Measurements from ENCODE around the gene TNIK. TPM values are rescaled to one million over a fixed set of nuclear protein-coding genes. Genes with fewer than 3 reads are reported as not detected.

TNIK gene
- total RNA-seq, 4 donors from 2014 or later: 30.3 to 39.0 (median 36.8) TPM

GRCh38 chr3:171142985-171143384 lies 317.2 kb downstream of the TNIK start:
- no peak overlapping the region for H3K27ac ChIP-seq (replicated peaks in 1 of 4)
- 42% methylated on average over 5 of the region's 5 CpGs for WGBS
- TF ChIP-seq POLR2A (IDR thresholded peaks at IDR 0.05; ENCODE audit: low read depth): no peak
- no peak for TF ChIP-seq CTCF (IDR thresholded peaks at IDR 0.05)
- no peak for TF ChIP-seq EP300 (IDR thresholded peaks at IDR 0.05)
- TF ChIP-seq POLR2AphosphoS5 (IDR thresholded peaks at IDR 0.05): no peak
- no peak for DNase-seq (ENCODE audit: extremely low spot score)
- no peak overlapping the region for H3K4me3 ChIP-seq
- no peaks in the 10 kb centered on the region for H3K27me3 ChIP-seq
- H3K4me1 ChIP-seq: no peaks in the 10 kb centered on the region
- intact Hi-C loops (cut with DNase I): no loop called here
- H3K9me3 ChIP-seq: no peaks in the 10 kb centered on the region
- peaks cover 0 to 20% (median 11%) of the 10 kb centered on the region in 4 donors for H3K36me3 ChIP-seq

- Histone ChIP-seq H3K9me3 (no peaks in the 10 kb centered on the region), H3K36me3 (peaks cover 0 to 35% (median 16%) of the 10 kb centered on the region in 4 donors), H3K4me3 (no peak overlapping the region), H3K4me1 (no peaks in the 10 kb centered on the region), H3K27me3 (no peaks in the 10 kb centered on the region), H3K27ac (replicated peaks in 1 of 4) (no peak overlapping the region)
- WGBS: 99% methylated on average over 10 of the region's 10 CpGs
- TF ChIP-seq CTCF (IDR thresholded peaks at IDR 0.05) (no peak), POLR2A (IDR thresholded peaks at IDR 0.05; ENCODE audit: low read depth) (no peak), POLR2AphosphoS5 (IDR thresholded peaks at IDR 0.05) (no peak), EP300 (IDR thresholded peaks at IDR 0.05) (no peak)
- intact Hi-C loops (cut with DNase I): no loop called here
- no peak for DNase-seq (ENCODE audit: extremely low spot score)
These were observed 320.0 kb downstream of the TNIK start for GRCh38 chr3:171140246-171140645.

GRCh38 chr3:171138027-171138426 lies 322.2 kb downstream of the TNIK start:
- 100% methylated on average over 2 of the region's 2 CpGs for WGBS
- TF ChIP-seq CTCF (IDR thresholded peaks at IDR 0.05) (no peak), EP300 (IDR thresholded peaks at IDR 0.05) (no peak), POLR2AphosphoS5 (IDR thresholded peaks at IDR 0.05) (no peak), POLR2A (IDR thresholded peaks at IDR 0.05; ENCODE audit: low read depth) (no peak)
- intact Hi-C loops (cut with DNase I): no loop called here
- Histone ChIP-seq H3K9me3 (no peaks in the 10 kb centered on the region), H3K27me3 (no peaks in the 10 kb centered on the region), H3K36me3 (peaks cover 0 to 39% (median 16%) of the 10 kb centered on the region in 4 donors), H3K4me3 (no peak overlapping the region), H3K4me1 (no peaks in the 10 kb centered on the region), H3K27ac (replicated peaks in 1 of 4) (no peak overlapping the region)
- DNase-seq (ENCODE audit: extremely low spot score): no peak

GRCh38 chr3:171135549-171135948 lies 324.7 kb downstream of the TNIK start:
- Histone ChIP-seq H3K27me3 (no peaks in the 10 kb centered on the region), H3K36me3 (peaks cover 0 to 34% (median 15%) of the 10 kb centered on the region in 4 donors), H3K27ac (replicated peaks in 1 of 4) (no peak overlapping the region), H3K4me3 (no peak overlapping the region), H3K9me3 (no peaks in the 10 kb centered on the region), H3K4me1 (no peaks in the 10 kb centered on the region)
- intact Hi-C loops (cut with DNase I): no loop called here
- 88% methylated on average over 1 of the region's 1 CpG for WGBS
- no peak for DNase-seq (ENCODE audit: extremely low spot score)
- TF ChIP-seq POLR2A (IDR thresholded peaks at IDR 0.05; ENCODE audit: low read depth) (no peak), POLR2AphosphoS5 (IDR thresholded peaks at IDR 0.05) (no peak), CTCF (IDR thresholded peaks at IDR 0.05) (no peak)

Measured in esophagus muscularis mucosa (tissue), 4 donors.